Stimulated activated CD4-positive, alpha-beta T cell treated with anti-CD3 and anti-CD28 coated beads, Interleukin-4, amount 100 ng/mL, for 4 hours (primary cell): ENCODE measurements around the gene FBXL2.

Experiments used
- DNase-seq, 2 experiments: peaks; one replicate each; pipeline ENCODE4 v3.0.0-alpha.2; 2020

The FBXL2 gene

GRCh38 chr3:33430571-33430970, 153.3 kb downstream of the FBXL2 start:
- no peak for DNase-seq

GRCh38 chr3:33433843-33434242, 156.6 kb downstream of the FBXL2 start:
- DNase-seq, result no peak
